BLaER1 (cell line): ENCODE measurements around the gene THYN1.

Experiments
- H3K27ac ChIP-seq: shearing (Covaris generic); formaldehyde crosslinking; 2 replicates; pipeline ENCODE4 v1.8.1; 2022
- H3K27me3 ChIP-seq: shearing (Covaris generic); formaldehyde crosslinking; 2 replicates; pipeline ENCODE4 v1.8.1; 2022
- H3K36me3 ChIP-seq: shearing (Covaris generic); formaldehyde crosslinking; 2 replicates; pipeline ENCODE4 v1.8.1; 2022
- H3K4me1 ChIP-seq: shearing (Covaris generic); formaldehyde crosslinking; 2 replicates; pipeline ENCODE4 v1.8.1; 2022
- H3K4me2 ChIP-seq: shearing (Covaris generic); formaldehyde crosslinking; 2 replicates; pipeline ENCODE4 v1.8.1; 2022
- H3K4me3 ChIP-seq: shearing (Covaris generic); formaldehyde crosslinking; 2 replicates; pipeline ENCODE4 v1.8.1; 2022
- H3K9ac ChIP-seq: shearing (Covaris generic); formaldehyde crosslinking; 2 replicates; pipeline ENCODE4 v1.8.1; 2022
- H3K9me3 ChIP-seq: shearing (Covaris generic); formaldehyde crosslinking; 2 replicates; pipeline ENCODE4 v1.8.1; 2022
- H4K20me1 ChIP-seq: shearing (Covaris generic); formaldehyde crosslinking; 2 replicates; pipeline ENCODE4 v1.8.1; 2022
- Cebpa-rat ChIP-seq: shearing (Covaris generic); IDR thresholded peaks from 2 replicates; pipeline ENCODE4 v1.8.1; 2022

The THYN1 gene

GRCh38 chr11:134228625-134229024 is 24.5 kb downstream of the THYN1 start:
- no peaks in the 10 kb centered on the region for H3K9me3 ChIP-seq
- no peak overlapping the region for H3K27ac ChIP-seq
- TF ChIP-seq Cebpa-rat = no peak
- peaks cover 29% of the 10 kb centered on the region for H3K27me3 ChIP-seq
- H3K9ac ChIP-seq = no peak overlapping the region
- peaks cover 88% of the 10 kb centered on the region for H4K20me1 ChIP-seq
- H3K36me3 ChIP-seq = no peaks in the 10 kb centered on the region
- H3K4me1 ChIP-seq = peaks cover 84% of the 10 kb centered on the region
- H3K4me3 ChIP-seq = no peak overlapping the region; the same call in 1 of the 2 replicates
- H3K4me2 ChIP-seq = peak overlapping the region; percentile 97

- peaks cover 84% of the 10 kb centered on the region for H4K20me1 ChIP-seq
- no peak overlapping the region for H3K27ac ChIP-seq
- no peak for TF ChIP-seq Cebpa-rat
- no peaks in the 10 kb centered on the region for H3K36me3 ChIP-seq
- H3K4me3 ChIP-seq = peak overlapping the region; percentile 91
- H3K4me1 ChIP-seq = peaks cover 81% of the 10 kb centered on the region
- no peaks in the 10 kb centered on the region for H3K9me3 ChIP-seq
- peak overlapping the region; percentile 12; the same call in 1 of the 2 replicates for H3K9ac ChIP-seq
- peaks cover 29% of the 10 kb centered on the region for H3K27me3 ChIP-seq
- peak overlapping the region; percentile 97 for H3K4me2 ChIP-seq
Measured at GRCh38 chr11:134226806-134227325, 26.3 kb downstream of the THYN1 start.

- Histone ChIP-seq H3K9ac (peak overlapping the region; percentile 83), H3K4me2 (peak overlapping the region; percentile 97), H3K27me3 (peaks cover 29% of the 10 kb centered on the region), H3K9me3 (no peaks in the 10 kb centered on the region), H3K4me1 (peaks cover 71% of the 10 kb centered on the region), H3K27ac (peak overlapping the region; percentile 73), H3K36me3 (peaks cover 7% of the 10 kb centered on the region), H4K20me1 (peaks cover 84% of the 10 kb centered on the region), H3K4me3 (peak overlapping the region; percentile 91)
- TF ChIP-seq Cebpa-rat = no peak
Measured at GRCh38 chr11:134224710-134225664, 28.2 kb downstream of the THYN1 start.

- Histone ChIP-seq H4K20me1 (peaks cover 82% of the 10 kb centered on the region), H3K9ac (peak within 1 kb of the TSS; percentile 83), H3K4me2 (peak within 1 kb of the TSS; percentile 99), H3K4me3 (peak within 1 kb of the TSS; percentile 91), H3K36me3 (peaks cover 16% of the 10 kb centered on the region), H3K27ac (peak within 1 kb of the TSS; percentile 79), H3K27me3 (peaks cover 29% of the 10 kb centered on the region), H3K4me1 (peaks cover 62% of the 10 kb centered on the region), H3K9me3 (no peaks in the 10 kb centered on the region)
- no peak for TF ChIP-seq Cebpa-rat
Measured at GRCh38 chr11:134223836-134224709, 29.1 kb downstream of the THYN1 start, which contains the start of the genes NCAPD3 and VPS26B. NCAPD3 (minus strand) TSS chr11:134223967; CDS start chr11:134223926, 41 bp downstream. VPS26B (plus strand) TSS chr11:134224671; CDS start chr11:134225123, 452 bp downstream.

DNA sequence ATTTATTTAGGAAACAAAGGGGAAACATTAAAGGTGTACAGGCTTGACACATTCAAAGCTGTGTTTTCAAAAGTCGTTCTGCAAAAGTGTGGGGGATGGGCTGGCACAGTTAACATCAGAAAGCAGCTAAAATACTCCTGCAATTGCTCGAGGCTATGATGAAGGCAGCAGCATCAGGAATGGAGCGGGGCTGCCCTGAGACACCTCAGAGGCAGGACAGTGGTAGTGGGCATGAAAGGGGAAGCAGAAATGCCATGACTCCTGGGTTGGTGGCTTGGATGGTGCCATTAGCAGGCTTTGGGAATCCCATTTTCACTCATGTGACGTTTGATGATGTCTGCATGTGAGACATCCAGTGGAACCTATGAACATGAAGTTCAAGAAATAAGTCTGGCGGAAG is 30.0 kb downstream of the THYN1 start:
- peak overlapping the region; percentile 83 for H3K9ac ChIP-seq
- peak overlapping the region; percentile 99 for H3K4me2 ChIP-seq
- H3K4me3 ChIP-seq = peak overlapping the region; percentile 91

GRCh38 chr11:134216816-134217215 is 36.3 kb downstream of the THYN1 start:
- no peaks in the 10 kb centered on the region for H3K27me3 ChIP-seq
- H3K4me1 ChIP-seq = peaks cover 11% of the 10 kb centered on the region
- H4K20me1 ChIP-seq = peaks cover 88% of the 10 kb centered on the region
- H3K4me2 ChIP-seq = no peak overlapping the region
- H3K4me3 ChIP-seq = no peak overlapping the region
- TF ChIP-seq Cebpa-rat = no peak
- H3K9me3 ChIP-seq = no peaks in the 10 kb centered on the region
- peaks cover 72% of the 10 kb centered on the region for H3K36me3 ChIP-seq
- H3K27ac ChIP-seq = no peak overlapping the region
- no peak overlapping the region for H3K9ac ChIP-seq

More for the DNA sequence above, 30.0 kb downstream of the THYN1 start:
- Histone ChIP-seq H4K20me1 (peaks cover 82% of the 10 kb centered on the region), H3K9me3 (no peaks in the 10 kb centered on the region), H3K4me1 (peaks cover 52% of the 10 kb centered on the region), H3K27me3 (peaks cover 29% of the 10 kb centered on the region), H3K36me3 (peaks cover 26% of the 10 kb centered on the region), H3K27ac (peak overlapping the region; percentile 31; the same call in 1 of the 2 replicates)
- no peak for TF ChIP-seq Cebpa-rat

DNA sequence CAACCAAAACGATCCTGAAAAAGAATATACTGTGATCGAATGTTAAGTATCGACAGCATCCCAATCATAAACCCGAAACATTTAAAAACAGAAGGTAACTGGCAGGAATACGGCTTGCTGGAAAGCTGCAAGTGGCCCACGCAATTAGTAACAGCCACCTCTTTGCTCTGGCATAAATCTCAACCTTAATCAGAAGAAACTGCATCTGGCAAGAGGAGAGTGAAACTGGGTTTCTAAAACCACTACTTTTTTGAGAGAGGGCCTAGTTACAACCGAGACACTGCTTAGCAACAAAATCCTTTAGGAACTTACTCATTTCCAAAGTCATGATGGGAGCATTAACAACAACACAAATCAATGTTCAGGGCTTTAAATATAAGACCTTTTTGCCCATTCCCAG is 37.3 kb downstream of the THYN1 start:
- peaks cover 86% of the 10 kb centered on the region for H4K20me1 ChIP-seq
- H3K4me2 ChIP-seq = no peak overlapping the region
- H3K9ac ChIP-seq = no peak overlapping the region
- peaks cover 9% of the 10 kb centered on the region for H3K4me1 ChIP-seq
- H3K4me3 ChIP-seq = no peak overlapping the region
- H3K9me3 ChIP-seq = no peaks in the 10 kb centered on the region
- H3K36me3 ChIP-seq = peaks cover 80% of the 10 kb centered on the region
- H3K27me3 ChIP-seq = no peaks in the 10 kb centered on the region
- TF ChIP-seq Cebpa-rat = no peak
- H3K27ac ChIP-seq = no peak overlapping the region

- Histone ChIP-seq H3K27me3 (no peaks in the 10 kb centered on the region), H3K4me1 (peaks cover 9% of the 10 kb centered on the region), H3K36me3 (peaks cover 87% of the 10 kb centered on the region), H4K20me1 (peaks cover 14% of the 10 kb centered on the region; the same call in 1 of the 2 replicates), H3K9me3 (no peaks in the 10 kb centered on the region), H3K27ac (no peak overlapping the region), H3K9ac (no peak overlapping the region), H3K4me3 (no peak overlapping the region), H3K4me2 (no peak overlapping the region)
- TF ChIP-seq Cebpa-rat = no peak
Measured at GRCh38 chr11:134207538-134208239, 45.5 kb downstream of the THYN1 start.

DNA sequence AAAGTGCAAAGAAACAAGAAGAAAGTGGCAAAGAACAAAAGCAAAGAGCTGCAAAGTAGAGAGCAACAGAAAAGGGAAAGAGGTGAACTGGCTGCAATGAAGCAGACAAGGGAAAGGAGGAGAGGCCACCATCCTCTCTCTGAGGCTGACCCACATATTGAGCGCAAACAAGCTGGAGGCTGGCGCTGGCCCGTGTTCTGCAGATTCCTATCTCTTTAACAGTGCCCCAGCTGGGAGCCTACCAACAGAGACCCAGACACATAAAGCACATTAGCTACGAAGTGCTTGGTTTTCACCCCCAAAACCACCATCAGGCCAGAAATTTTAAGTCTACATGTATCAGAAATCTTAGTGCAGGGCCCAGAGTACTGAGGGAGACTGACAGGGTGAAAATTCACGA is 47.0 kb downstream of the THYN1 start:
- H3K4me2 ChIP-seq = no peak overlapping the region
- H3K9me3 ChIP-seq = no peaks in the 10 kb centered on the region
- H3K4me1 ChIP-seq = no peaks in the 10 kb centered on the region
- no peak for TF ChIP-seq Cebpa-rat
- H3K27me3 ChIP-seq = no peaks in the 10 kb centered on the region
- peaks cover 92% of the 10 kb centered on the region for H3K36me3 ChIP-seq
- H3K9ac ChIP-seq = no peak overlapping the region
- no peak overlapping the region for H3K4me3 ChIP-seq
- no peak overlapping the region for H3K27ac ChIP-seq
- peaks cover 1% of the 10 kb centered on the region; the same call in 1 of the 2 replicates for H4K20me1 ChIP-seq
